ENCODE results near the gene PHOSPHO2.

Gene PHOSPHO2

GRCh38 chr2:169717691-169718063 is 23.4 kb downstream of the PHOSPHO2 start:
- DNase-seq: no peak

- DNase-seq: no peak
Measured at GRCh38 chr2:169718930-169719504, 24.7 kb downstream of the PHOSPHO2 start.

DNA sequence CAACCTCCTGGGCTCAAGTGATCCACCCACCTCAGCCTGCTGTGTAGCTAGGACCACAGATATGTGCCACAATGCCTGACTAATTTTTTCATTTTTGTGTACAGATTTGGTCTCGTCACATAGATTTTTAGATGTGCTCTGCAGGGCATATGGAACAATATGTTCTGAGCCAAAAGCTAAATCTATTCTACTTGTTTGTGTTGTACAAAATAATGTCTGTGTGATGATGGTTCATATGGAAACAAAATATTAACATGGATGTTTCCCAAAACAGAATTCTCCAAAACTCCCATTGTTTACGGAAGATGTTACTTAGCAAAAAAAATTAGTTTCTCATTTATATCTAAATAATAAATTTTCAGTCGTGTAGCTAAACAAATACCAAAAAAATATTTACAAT is 26.7 kb downstream of the PHOSPHO2 start:
- DNase-seq: no peak

GRCh38 chr2:169727065-169727464 is 32.8 kb downstream of the PHOSPHO2 start:
- no peak for DNase-seq

DNA sequence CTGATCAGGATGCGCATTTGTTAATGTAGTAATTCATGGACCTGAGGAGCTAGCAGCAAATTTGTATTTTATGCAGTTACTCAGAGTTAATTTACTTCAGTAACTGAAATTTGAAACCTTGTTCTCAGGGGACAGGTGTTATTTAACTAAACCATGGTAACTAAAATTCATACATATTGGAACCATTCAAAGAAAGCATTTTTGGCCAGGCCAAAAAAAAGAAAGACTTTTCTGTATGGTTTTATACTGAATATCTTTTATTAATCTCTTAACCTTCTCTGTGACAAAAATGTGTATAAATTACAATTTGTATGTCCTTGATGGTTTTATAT is 35.0 kb downstream of the PHOSPHO2 start:
- no peak for DNase-seq

DNA sequence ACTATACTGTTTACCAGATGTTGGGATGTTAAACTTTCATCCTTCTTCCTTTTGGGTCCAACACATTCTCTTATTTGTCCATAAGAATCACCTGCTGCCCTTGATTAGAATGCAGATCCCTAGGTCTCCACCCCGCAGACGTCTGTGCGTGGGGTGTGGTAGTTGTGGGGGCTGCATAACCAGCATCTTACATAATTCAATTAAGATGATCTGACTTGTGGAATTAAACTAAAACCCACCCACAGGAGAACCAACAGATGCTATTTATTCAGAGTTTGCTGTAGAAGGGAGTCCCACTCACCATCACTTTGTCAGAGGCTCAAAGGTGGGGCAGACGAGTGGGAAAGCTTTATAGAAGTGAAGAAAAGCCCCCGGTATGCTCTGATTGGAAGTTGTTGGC is 37.8 kb downstream of the PHOSPHO2 start:
- DNase-seq: no peak

GRCh38 chr2:169732583-169733358 is 38.5 kb downstream of the PHOSPHO2 start:
- DNase-seq: no peak

DNA sequence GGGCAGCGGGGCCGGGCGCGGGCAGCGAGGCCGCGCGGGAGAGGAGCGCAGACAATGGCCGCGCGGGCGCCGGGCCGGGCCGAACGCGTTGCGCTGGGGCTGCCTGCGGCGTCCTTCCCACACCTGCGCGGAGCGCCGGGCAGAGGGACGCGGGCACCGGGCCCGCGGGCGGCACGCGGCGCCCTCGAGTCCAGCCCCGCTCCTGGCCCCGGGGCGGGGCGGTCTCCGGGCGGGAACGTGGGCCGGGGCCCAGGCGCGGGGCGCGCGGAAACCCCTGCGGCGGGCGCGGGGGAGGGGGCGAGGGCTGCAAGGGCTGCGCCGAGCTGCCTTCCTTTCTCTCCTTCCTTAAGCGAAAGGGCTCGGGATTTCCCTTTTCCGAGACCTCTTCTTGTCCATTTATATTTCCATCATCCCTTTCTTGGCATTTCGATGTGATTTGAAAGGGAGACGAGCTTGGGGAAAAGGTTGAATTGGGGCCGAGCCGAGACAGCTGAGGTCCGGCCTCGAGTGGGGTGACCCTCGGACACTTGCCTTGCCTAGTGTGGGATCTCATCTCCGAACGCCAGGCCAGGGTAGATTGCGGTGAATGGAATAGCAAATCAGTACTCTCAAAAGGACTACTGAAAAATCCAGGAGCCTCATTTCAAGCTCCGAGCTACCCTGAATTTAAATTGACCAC is 40.0 kb downstream of the PHOSPHO2 start:
- DNase-seq: peak; percentile 12

GRCh38 chr2:169735623-169736022 is 41.4 kb downstream of the PHOSPHO2 start:
- no peak for DNase-seq

- DNase-seq: no peak
Measured at GRCh38 chr2:169736902-169737301, 42.6 kb downstream of the PHOSPHO2 start.

DNA sequence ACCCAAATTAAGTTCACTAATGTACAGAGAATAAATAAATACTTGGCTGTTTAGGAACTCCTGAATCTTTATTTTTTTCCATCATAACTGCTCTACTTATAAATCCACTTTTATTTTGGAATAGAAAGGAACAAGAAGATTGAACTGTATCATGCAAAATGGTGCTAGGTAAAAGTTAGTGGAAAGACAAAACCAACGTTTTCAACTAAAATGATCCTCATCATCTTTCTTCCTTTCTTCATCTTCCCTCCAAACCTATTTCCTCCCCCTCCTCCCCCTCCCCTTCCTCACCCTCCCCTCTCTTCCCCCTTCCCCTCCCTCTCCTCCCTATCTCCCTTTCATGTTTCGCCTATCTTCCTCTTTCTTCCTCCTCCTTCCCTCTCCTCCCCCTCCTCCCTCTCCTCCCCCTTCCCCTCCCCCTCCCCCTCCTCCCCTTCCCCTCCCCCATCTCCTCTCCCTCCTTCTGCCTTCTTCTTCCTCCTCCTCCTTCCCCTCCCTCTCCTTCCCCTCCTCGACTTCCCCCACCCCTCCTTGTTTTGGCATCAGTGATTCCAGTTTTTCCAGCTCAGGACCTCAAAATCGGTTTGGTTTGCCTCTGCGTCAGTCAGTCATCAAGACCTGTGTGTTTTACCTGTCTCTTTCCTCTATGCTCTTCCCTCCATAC is 44.4 kb downstream of the PHOSPHO2 start:
- DNase-seq: no peak

GRCh38 chr2:169739351-169739750 is 45.1 kb downstream of the PHOSPHO2 start:
- no peak for DNase-seq

GRCh38 chr2:169743549-169743948 is 49.3 kb downstream of the PHOSPHO2 start:
- no peak for DNase-seq

- no peak for DNase-seq
Measured at GRCh38 chr2:169746240-169746639, 52.0 kb downstream of the PHOSPHO2 start.

- DNase-seq: no peak
Measured at GRCh38 chr2:169748319-169748718, 54.0 kb downstream of the PHOSPHO2 start.

Measured in stimulated activated CD4-positive, alpha-beta T cell treated with anti-CD3 and anti-CD28 coated beads, Interleukin-12 subunit alpha, Interleukin-12 subunit beta, amount 100 ng/mL, for 4 hours (primary cell).